WI38 (cell line): ENCODE measurements around the gene FBXO45.
A peak's percentile ranks its signal among the peaks of the same experiment; 100 is the strongest.
"Not testable (repeated sequence)": the region's sequence is repeated elsewhere in the genome, so short reads cannot be mapped to it uniquely, and the experiment has no call there.

ENCODE experiments used
- H3K4me3 ChIP-seq: 2 replicates; pipeline ENCODE4 v1.5.1; 2011; ENCODE audit warnings: low read depth, mild to moderate bottlenecking, control low read depth, low read length
- CTCF ChIP-seq: IDR thresholded peaks from 2 replicates; pipeline ENCODE4 v1.5.1; 2012; ENCODE audit warnings: low read depth, mild to moderate bottlenecking, control low read depth, low read length

The FBXO45 gene

GRCh38 chr3:196609343-196609775, 40.9 kb downstream of the FBXO45 start:
- no peak overlapping the region for H3K4me3 ChIP-seq
- TF ChIP-seq CTCF = peak; percentile 73

GRCh38 chr3:196609805-196610515, 41.5 kb downstream of the FBXO45 start:
- no peak for TF ChIP-seq CTCF
- no peak overlapping the region for H3K4me3 ChIP-seq

GRCh38 chr3:196611761-196612483, 43.5 kb downstream of the FBXO45 start:
- no peak overlapping the region for H3K4me3 ChIP-seq
- no peak for TF ChIP-seq CTCF

- H3K4me3 ChIP-seq = not testable (repeated sequence)
Measured at GRCh38 chr3:196615234-196615633, 46.8 kb downstream of the FBXO45 start.

- TF ChIP-seq CTCF = no peak
- H3K4me3 ChIP-seq = no peak overlapping the region
Measured at GRCh38 chr3:196617256-196617655, 48.8 kb downstream of the FBXO45 start.

- H3K4me3 ChIP-seq = no peak overlapping the region
- TF ChIP-seq CTCF = no peak
Measured at GRCh38 chr3:196619223-196619622, 50.8 kb downstream of the FBXO45 start.

GRCh38 chr3:196619627-196620026, 51.2 kb downstream of the FBXO45 start:
- H3K4me3 ChIP-seq = not testable (repeated sequence)

- no peak overlapping the region for H3K4me3 ChIP-seq
- no peak for TF ChIP-seq CTCF
Measured at GRCh38 chr3:196620161-196620604, 51.7 kb downstream of the FBXO45 start.
